ENCODE measurements around the gene ZDHHC13. TPM values are rescaled to one million over a fixed set of nuclear protein-coding genes. Genes with fewer than 3 reads are reported as not detected.

Gene ZDHHC13
- total RNA-seq, 1 experiment from 2014 or later, result 21.8 TPM

GRCh38 chr11:19162951-19163505, 46.1 kb downstream of the ZDHHC13 start (continued):
- TF ChIP-seq, protein P1, sequence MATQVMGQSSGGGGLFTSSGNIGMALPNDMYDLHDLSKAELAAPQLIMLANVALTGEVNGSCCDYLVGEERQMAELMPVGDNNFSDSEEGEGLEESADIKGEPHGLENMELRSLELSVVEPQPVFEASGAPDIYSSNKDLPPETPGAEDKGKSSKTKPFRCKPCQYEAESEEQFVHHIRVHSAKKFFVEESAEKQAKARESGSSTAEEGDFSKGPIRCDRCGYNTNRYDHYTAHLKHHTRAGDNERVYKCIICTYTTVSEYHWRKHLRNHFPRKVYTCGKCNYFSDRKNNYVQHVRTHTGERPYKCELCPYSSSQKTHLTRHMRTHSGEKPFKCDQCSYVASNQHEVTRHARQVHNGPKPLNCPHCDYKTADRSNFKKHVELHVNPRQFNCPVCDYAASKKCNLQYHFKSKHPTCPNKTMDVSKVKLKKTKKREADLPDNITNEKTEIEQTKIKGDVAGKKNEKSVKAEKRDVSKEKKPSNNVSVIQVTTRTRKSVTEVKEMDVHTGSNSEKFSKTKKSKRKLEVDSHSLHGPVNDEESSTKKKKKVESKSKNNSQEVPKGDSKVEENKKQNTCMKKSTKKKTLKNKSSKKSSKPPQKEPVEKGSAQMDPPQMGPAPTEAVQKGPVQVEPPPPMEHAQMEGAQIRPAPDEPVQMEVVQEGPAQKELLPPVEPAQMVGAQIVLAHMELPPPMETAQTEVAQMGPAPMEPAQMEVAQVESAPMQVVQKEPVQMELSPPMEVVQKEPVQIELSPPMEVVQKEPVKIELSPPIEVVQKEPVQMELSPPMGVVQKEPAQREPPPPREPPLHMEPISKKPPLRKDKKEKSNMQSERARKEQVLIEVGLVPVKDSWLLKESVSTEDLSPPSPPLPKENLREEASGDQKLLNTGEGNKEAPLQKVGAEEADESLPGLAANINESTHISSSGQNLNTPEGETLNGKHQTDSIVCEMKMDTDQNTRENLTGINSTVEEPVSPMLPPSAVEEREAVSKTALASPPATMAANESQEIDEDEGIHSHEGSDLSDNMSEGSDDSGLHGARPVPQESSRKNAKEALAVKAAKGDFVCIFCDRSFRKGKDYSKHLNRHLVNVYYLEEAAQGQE (IDR thresholded peaks at IDR 0.05; ENCODE audit: low read depth), result no peak
- TF ChIP-seq SIN3A (IDR thresholded peaks at IDR 0.05; ENCODE audit: low read depth) (no peak), CBX3 (IDR thresholded peaks at IDR 0.05; ENCODE audit: low read depth) (no peak)

GRCh38 chr11:19163617-19164016, 46.6 kb downstream of the ZDHHC13 start:
- Histone ChIP-seq H3K9ac (ENCODE audit: low read length) (no peak overlapping the region), H3K9me2 (ENCODE audit: insufficient read depth) (no peaks in the 10 kb centered on the region), H3K27me3 (ENCODE audit: insufficient read depth, low read length) (no peaks in the 10 kb centered on the region), H3K4me3 (replicated peaks in 1 of 2; ENCODE audit: low read depth in 1 of 2, low read length in 2 of 2) (no peak overlapping the region), H3K36me3 (ENCODE audit: control insufficient read depth in 1 of 2, insufficient read depth in 2 of 2, low read length in 2 of 2) (peaks cover 8 to 9% of the 10 kb centered on the region in 2 experiments; a peak in 2 of 4 replicates), H3K27ac (ENCODE audit: low read depth, low read length) (no peak overlapping the region), H3K79me2 (ENCODE audit: insufficient read depth, low read length) (no peaks in the 10 kb centered on the region), H3K4me1 (ENCODE audit: control insufficient read depth in 1 of 2, insufficient read depth in 2 of 2, low read length in 2 of 2) (no peaks in the 10 kb centered on the region), H3K9me3 (ENCODE audit: control insufficient read depth in 1 of 2, insufficient read depth in 1 of 2, low read depth in 1 of 2, low read length in 2 of 2) (no peaks in the 10 kb centered on the region), H2AFZ (ENCODE audit: low read depth, low read length, poor library complexity, severe bottlenecking) (no peak overlapping the region), H4K20me1 (ENCODE audit: insufficient read depth) (no peaks in the 10 kb centered on the region), H3K4me2 (ENCODE audit: low read length) (no peak overlapping the region)
- RAD21 ChIA-PET (ENCODE audit: low non-redundant PET in 1 of 2, low total read pairs in 2 of 2, uncharacterized antibody in 2 of 2, unreplicated experiment in 2 of 2), result no interaction called here
- intact Hi-C loops (cut with micrococcal nuclease), result no loop called here
- TF ChIP-seq EGR1 (IDR thresholded peaks at IDR 0.05; ENCODE audit: low read depth) (no peak), JUND (IDR thresholded peaks at IDR 0.05) (no peak), POLR2A (IDR thresholded peaks at IDR 0.05; ENCODE audit: borderline replicate concordance, extremely low read depth, insufficient read depth, insufficient read length) (no peak), SIN3A (IDR thresholded peaks at IDR 0.05; ENCODE audit: low read depth) (no peak), RAD21 (IDR thresholded peaks at IDR 0.05; ENCODE audit: low read depth) (no peak), CTCF (IDR thresholded peaks at IDR 0.05 in 2 of 3, conservative IDR thresholded peaks at IDR 0.05 in 1 of 3; ENCODE audit: borderline replicate concordance in 1 of 3, insufficient read depth in 1 of 3, low read depth in 2 of 3, low read length in 2 of 3) (no peak)
- TF ChIP-seq, protein P2, sequence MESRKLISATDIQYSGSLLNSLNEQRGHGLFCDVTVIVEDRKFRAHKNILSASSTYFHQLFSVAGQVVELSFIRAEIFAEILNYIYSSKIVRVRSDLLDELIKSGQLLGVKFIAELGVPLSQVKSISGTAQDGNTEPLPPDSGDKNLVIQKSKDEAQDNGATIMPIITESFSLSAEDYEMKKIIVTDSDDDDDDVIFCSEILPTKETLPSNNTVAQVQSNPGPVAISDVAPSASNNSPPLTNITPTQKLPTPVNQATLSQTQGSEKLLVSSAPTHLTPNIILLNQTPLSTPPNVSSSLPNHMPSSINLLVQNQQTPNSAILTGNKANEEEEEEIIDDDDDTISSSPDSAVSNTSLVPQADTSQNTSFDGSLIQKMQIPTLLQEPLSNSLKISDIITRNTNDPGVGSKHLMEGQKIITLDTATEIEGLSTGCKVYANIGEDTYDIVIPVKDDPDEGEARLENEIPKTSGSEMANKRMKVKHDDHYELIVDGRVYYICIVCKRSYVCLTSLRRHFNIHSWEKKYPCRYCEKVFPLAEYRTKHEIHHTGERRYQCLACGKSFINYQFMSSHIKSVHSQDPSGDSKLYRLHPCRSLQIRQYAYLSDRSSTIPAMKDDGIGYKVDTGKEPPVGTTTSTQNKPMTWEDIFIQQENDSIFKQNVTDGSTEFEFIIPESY (IDR thresholded peaks at IDR 0.05; ENCODE audit: extremely low read depth, insufficient replicate concordance, low read length), result no peak
- DNase-seq (ENCODE audit: low read depth, low spot score) (no peak), ATAC-seq (no peak)
- POLR2A ChIA-PET, result interaction anchor here (1.0 kb wide), 1 partner anchor 16 kb away, joined by 7 read pairs; no protein-coding TSS in a partner anchor
- CTCF ChIA-PET, result no interaction called here
- no TSS peak for BruUV-seq (replicated peaks)

Measured in HCT116 (cell line).